Endothelial cell of umbilical vein (primary cell): ENCODE measurements around the gene ATCAY. TPM values are rescaled to one million over a fixed set of nuclear protein-coding genes. Genes with fewer than 3 reads are reported as not detected.

Source experiments
- BruUV-seq: library from RNA; stranded (reverse); fragments of 400-500 nt; replicated peaks from 2 replicates; lab custom pipeline; 2021; lab: Mats Ljungman, UMichigan
- CTCF ChIA-PET: fragments of 300-600, 350-600 bp; sonication (Branson Sonifier 250); formaldehyde crosslinking; loops from one replicate; lab custom pipeline; 2021; ENCODE audit warnings: antibody characterized with exemption, inconsistent platforms; lab: Charles Lee
- POLR2A ChIA-PET: fragments of 300-600, 350-600 bp; sonication (Branson Sonifier 250); formaldehyde crosslinking; loops from one replicate; lab custom pipeline; 2021; ENCODE audit warnings: antibody characterized with exemption, inconsistent platforms; lab: Charles Lee
- DNase-seq: peaks from one replicate; pipeline ENCODE4 v3.0.0-alpha.2; 2011; ENCODE audit warnings: low read depth, low spot score
- FAIRE-seq: peaks from 2 replicates; lab custom pipeline; 2011; peaks lifted over from hg19 to GRCh38; lab: Jason Lieb, UNC
- H2AFZ ChIP-seq: 2 replicates; pipeline ENCODE4 v1.6.0; 2012; ENCODE audit warnings: low read depth, low read length, control low read depth, inconsistent platforms
- H3K27ac ChIP-seq: 2 replicates; pipeline ENCODE4 v1.5.1; 2011; ENCODE audit warnings: low read depth, mild to moderate bottlenecking, control low read depth, low read length, moderate library complexity; ENCODE audit not compliant: insufficient read depth
- H3K27me3 ChIP-seq, 2 experiments: 2 replicates each; pipeline versions ENCODE4 v1.6.0 to v1.6.1; 2011; ENCODE audit warnings: low read length in 2 of 2, mixed read lengths in 1 of 2; ENCODE audit not compliant: control insufficient read depth in 2 of 2, insufficient read depth in 2 of 2
- H3K36me3 ChIP-seq, 2 experiments: 2 replicates in 1 of 2; 3 replicates in 1 of 2; pipeline ENCODE4 v1.5.1; 2011; ENCODE audit warnings: low read length in 2 of 2, mild to moderate bottlenecking in 1 of 2, moderate library complexity in 1 of 2; ENCODE audit not compliant: control insufficient read depth in 2 of 2, insufficient read depth in 2 of 2; ENCODE audit errors: extremely low read depth in 1 of 2
- H3K4me1 ChIP-seq: 3 replicates; pipeline ENCODE4 v1.5.1; 2011; ENCODE audit warnings: mild to moderate bottlenecking, low read length; ENCODE audit not compliant: control insufficient read depth, insufficient read depth; ENCODE audit errors: extremely low read depth
- H3K4me2 ChIP-seq: 2 replicates; pipeline ENCODE4 v1.6.1; 2011; ENCODE audit warnings: low read length, control low read depth, mixed read lengths; ENCODE audit not compliant: insufficient read depth
- H3K4me3 ChIP-seq, 3 experiments: fragments of 200-600 bp in 1 of 3; sonication (generic), shearing (Covaris generic) in 1 of 3; replicated peaks in 1 of 3; 2 replicates each; pipeline ENCODE4 v1.5.1; 2011 to 2016; ENCODE audit warnings: control low read depth in 3 of 3, low read length in 3 of 3, mild to moderate bottlenecking in 2 of 3, inconsistent platforms in 1 of 3, low read depth in 1 of 3, moderate library complexity in 1 of 3; ENCODE audit not compliant: insufficient read depth in 1 of 3
- H3K79me2 ChIP-seq: 2 replicates; pipeline ENCODE4 v1.6.0; 2012; ENCODE audit warnings: low read length, inconsistent platforms; ENCODE audit not compliant: control insufficient read depth, insufficient read depth
- H3K9ac ChIP-seq: replicated peaks from 2 replicates; pipeline ENCODE3; 2011; ENCODE audit warnings: low read length, control low read depth; ENCODE audit not compliant: insufficient read depth; ENCODE audit errors: extremely low read depth
- H3K9me1 ChIP-seq: replicated peaks from 3 replicates; pipeline ENCODE4 v1.6.0; 2011; ENCODE audit warnings: mild to moderate bottlenecking, low read length; ENCODE audit not compliant: control insufficient read depth, insufficient read depth; ENCODE audit errors: extremely low read depth
- H3K9me3 ChIP-seq: replicated peaks from 2 replicates; pipeline ENCODE4 v1.5.1; 2012; ENCODE audit warnings: low read length, inconsistent platforms; ENCODE audit not compliant: control insufficient read depth, insufficient read depth
- H4K20me1 ChIP-seq: replicated peaks from 2 replicates; pipeline ENCODE3; 2011; ENCODE audit warnings: mild to moderate bottlenecking, low read length; ENCODE audit not compliant: control insufficient read depth, insufficient read depth; ENCODE audit errors: extremely low read depth
- EZH2 ChIP-seq: IDR thresholded peaks from 2 replicates; pipeline ENCODE4 v1.6.1; 2012; ENCODE audit warnings: borderline replicate concordance, low read depth, mild to moderate bottlenecking, moderate library complexity, low read length, inconsistent platforms; ENCODE audit not compliant: severe bottlenecking
- FOS ChIP-seq: IDR thresholded peaks from 2 replicates; pipeline ENCODE4 v1.6.1; 2011; ENCODE audit warnings: mild to moderate bottlenecking, low read length, moderate library complexity, borderline replicate concordance; ENCODE audit not compliant: insufficient read depth
- GATA2 ChIP-seq: IDR thresholded peaks from 2 replicates; pipeline ENCODE4 v1.7.0; 2011; ENCODE audit warnings: low read depth, mild to moderate bottlenecking, moderate library complexity, mixed read lengths, low read length; ENCODE audit not compliant: insufficient read length, insufficient read depth
- JUN ChIP-seq: IDR thresholded peaks from 2 replicates; pipeline ENCODE4 v1.6.1; 2011; ENCODE audit warnings: borderline replicate concordance, low read depth; ENCODE audit not compliant: insufficient read length, insufficient read depth
- MYC ChIP-seq: IDR thresholded peaks from one replicate; pipeline ENCODE4 v1.6.1; 2011; ENCODE audit warnings: mild to moderate bottlenecking, low read depth, low read length
- POLR2A ChIP-seq: IDR thresholded peaks from 2 replicates; pipeline ENCODE4 v1.6.1; 2012; ENCODE audit warnings: low read depth, mild to moderate bottlenecking, control low read depth, low read length
- POLR2AphosphoS5 ChIP-seq: IDR thresholded peaks from 2 replicates; pipeline ENCODE4 v1.6.1; 2012; ENCODE audit warnings: low read depth, mild to moderate bottlenecking, control low read depth, low read length, moderate library complexity; ENCODE audit not compliant: insufficient read depth
- dilution Hi-C: fragments of 300-500 bp; cut with MboI; formaldehyde crosslinking; loops from one replicate; pipeline ENCODE4 v1.15.0; 2019; ENCODE audit warnings: low sequenced_read_pairs; ENCODE audit not compliant: extremely low pct_ligation_motif_present
- intact Hi-C: fragments of 100-400 bp; cut with micrococcal nuclease; formaldehyde crosslinking; loops from one replicate; pipeline ENCODE4 v1.10.0; 2022
- polyA plus RNA-seq, 4 experiments: library from polyadenylated mRNA; depleted of rRNA in 3 of 4; stranded (reverse) in 3 of 4; unstranded in 1 of 4; fragments of >200 nt; gene quantifications; 2 replicates each; pipeline versions ENCODE4 v1.2.1 to v1.2.3, GENCODE V29; 2011 to 2012; ENCODE audit warnings: missing spikeins in 1 of 4
- total RNA-seq: library from RNA; stranded (reverse); gene quantifications from 2 replicates; pipeline ENCODE4 v1.2.3, GENCODE V29; 2021
- TF ChIP-seq, protein P1 (sequence below), 2 donors: IDR thresholded peaks; 1 replicate in 1 of 2; 2 replicates in 1 of 2; pipeline ENCODE4 v1.5.1; 2011; ENCODE audit warnings: low read length in 2 of 2, mild to moderate bottlenecking in 2 of 2, moderate library complexity in 2 of 2, control low read depth in 1 of 2, inconsistent platforms in 1 of 2, low read depth in 1 of 2; ENCODE audit not compliant: insufficient read depth in 1 of 2; ENCODE audit errors: extremely low read depth in 1 of 2
- TF ChIP-seq, protein P2 (sequence below): IDR thresholded peaks from 2 replicates; pipeline ENCODE4 v1.6.1; 2011; ENCODE audit not compliant: insufficient read depth, insufficient read length

The ATCAY gene
- total and polyA plus RNA-seq, 2 donors (not counting 3 experiments of a cell fraction or from before 2014, with no cell fraction given): 0.03 TPM; not detected in 1

DNA sequence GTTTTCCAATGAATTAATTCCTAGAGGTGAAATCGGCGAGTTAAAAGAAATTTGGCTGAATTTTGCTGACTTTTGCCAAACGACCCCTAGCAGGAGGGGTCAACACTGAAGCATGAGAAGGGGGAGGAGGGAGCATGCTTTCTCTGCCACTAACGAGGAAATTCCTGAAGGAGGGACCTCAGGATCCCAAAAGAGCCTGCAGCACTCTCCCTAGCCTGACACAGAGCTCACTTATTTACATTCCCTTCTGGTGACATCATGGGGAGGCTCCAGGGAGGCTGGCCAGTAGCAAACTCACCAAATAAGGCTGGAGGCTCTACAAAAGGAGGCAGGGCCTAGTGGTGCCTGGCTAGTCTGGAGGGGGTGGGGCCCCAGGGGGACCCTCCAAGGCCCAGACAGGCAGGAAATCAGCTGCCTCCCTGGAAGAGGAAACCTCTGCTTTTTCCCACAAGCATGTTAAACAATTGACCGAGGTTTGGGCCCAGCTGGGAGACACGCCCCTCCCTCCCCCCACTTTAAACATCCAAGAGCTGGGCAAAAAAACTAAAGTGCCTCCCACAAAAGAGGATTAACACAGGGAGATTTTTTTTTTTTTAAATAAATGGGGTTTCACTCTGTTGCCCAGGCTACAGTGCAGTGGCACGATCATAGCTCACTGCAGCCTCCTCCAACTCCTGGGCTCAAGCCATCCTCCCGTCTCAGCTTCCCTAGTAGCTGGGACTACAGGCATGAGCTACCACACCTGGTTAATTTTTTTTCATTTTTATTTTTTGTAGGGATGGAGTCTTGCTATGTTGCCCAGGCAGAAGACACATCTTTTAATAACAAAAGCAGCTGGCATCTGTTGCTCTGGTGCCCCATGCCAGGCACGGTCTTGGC lies 88.3 kb downstream of the ATCAY start:
- H3K9me3 ChIP-seq: no peaks in the 10 kb centered on the region
- POLR2A ChIA-PET: interaction anchor here (1.0 to 4.9 kb wide), 5 partner anchors 10 to 19 kb away, joined by 3 to 82 read pairs (median 13); partner anchors contain the start of gene EEF2
- H3K27ac ChIP-seq: peak overlapping the region; percentile 92
- TSS peak; percentile 49 for BruUV-seq
- H3K79me2 ChIP-seq: peaks cover 48% of the 10 kb centered on the region
- TF ChIP-seq JUN: peak; percentile 87
- TF ChIP-seq, protein P1, sequence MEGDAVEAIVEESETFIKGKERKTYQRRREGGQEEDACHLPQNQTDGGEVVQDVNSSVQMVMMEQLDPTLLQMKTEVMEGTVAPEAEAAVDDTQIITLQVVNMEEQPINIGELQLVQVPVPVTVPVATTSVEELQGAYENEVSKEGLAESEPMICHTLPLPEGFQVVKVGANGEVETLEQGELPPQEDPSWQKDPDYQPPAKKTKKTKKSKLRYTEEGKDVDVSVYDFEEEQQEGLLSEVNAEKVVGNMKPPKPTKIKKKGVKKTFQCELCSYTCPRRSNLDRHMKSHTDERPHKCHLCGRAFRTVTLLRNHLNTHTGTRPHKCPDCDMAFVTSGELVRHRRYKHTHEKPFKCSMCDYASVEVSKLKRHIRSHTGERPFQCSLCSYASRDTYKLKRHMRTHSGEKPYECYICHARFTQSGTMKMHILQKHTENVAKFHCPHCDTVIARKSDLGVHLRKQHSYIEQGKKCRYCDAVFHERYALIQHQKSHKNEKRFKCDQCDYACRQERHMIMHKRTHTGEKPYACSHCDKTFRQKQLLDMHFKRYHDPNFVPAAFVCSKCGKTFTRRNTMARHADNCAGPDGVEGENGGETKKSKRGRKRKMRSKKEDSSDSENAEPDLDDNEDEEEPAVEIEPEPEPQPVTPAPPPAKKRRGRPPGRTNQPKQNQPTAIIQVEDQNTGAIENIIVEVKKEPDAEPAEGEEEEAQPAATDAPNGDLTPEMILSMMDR (IDR thresholded peaks at IDR 0.05; ENCODE audit: extremely low read depth in 1 of 2, insufficient read depth in 1 of 2, low read depth in 1 of 2, low read length in 2 of 2): no peak
- peak; percentile 57 for TF ChIP-seq FOS
- no peak for TF ChIP-seq GATA2
- no peak for TF ChIP-seq EZH2
- no peak for TF ChIP-seq MYC
- TF ChIP-seq POLR2A: no peak
- TF ChIP-seq, protein P2, sequence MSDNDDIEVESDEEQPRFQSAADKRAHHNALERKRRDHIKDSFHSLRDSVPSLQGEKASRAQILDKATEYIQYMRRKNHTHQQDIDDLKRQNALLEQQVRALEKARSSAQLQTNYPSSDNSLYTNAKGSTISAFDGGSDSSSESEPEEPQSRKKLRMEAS: no peak
- TF ChIP-seq POLR2AphosphoS5: peak; percentile 94
- peaks cover 23% of the 10 kb centered on the region for H3K4me1 ChIP-seq
- no peaks in the 10 kb centered on the region for H3K27me3 ChIP-seq
- peak overlapping the region; percentile 98 for H3K9ac ChIP-seq
- H3K36me3 ChIP-seq: peaks cover 6 to 28% of the 10 kb centered on the region in 2 experiments
- peak overlapping the region; percentile 75 for H3K4me2 ChIP-seq
- H3K9me1 ChIP-seq: no peaks in the 10 kb centered on the region
- intact Hi-C loops: loop anchor here (1.0 to 5.0 kb wide), 4 partner anchors 39 to 206 kb away; partner anchors contain the start of genes MRPL54, PIAS4 and ZBTB7A
- dilution Hi-C loops: no loop called here
- CTCF ChIA-PET: interaction anchor here (0.9 to 2.2 kb wide), 8 partner anchors 10 to 147 kb away, joined by 3 to 34 read pairs (median 3); partner anchors contain the start of genes EEF2 and PIAS4
- H3K4me3 ChIP-seq: peak overlapping the region in 2 of 3 experiments; percentile 86 to 93
- no peaks in the 10 kb centered on the region for H4K20me1 ChIP-seq
- FAIRE-seq: peak; percentile 99
- peak; percentile 100 for DNase-seq
- H2AFZ ChIP-seq: no peak overlapping the region
